ENCODE results near the gene ADIPOR2.

The ADIPOR2 gene

GRCh38 chr12:1779783-1780182, 88.9 kb downstream of the ADIPOR2 start:
- no peak for DNase-seq

- no peak for DNase-seq
These were observed 90.9 kb downstream of the ADIPOR2 start for GRCh38 chr12:1781772-1782171.

DNA sequence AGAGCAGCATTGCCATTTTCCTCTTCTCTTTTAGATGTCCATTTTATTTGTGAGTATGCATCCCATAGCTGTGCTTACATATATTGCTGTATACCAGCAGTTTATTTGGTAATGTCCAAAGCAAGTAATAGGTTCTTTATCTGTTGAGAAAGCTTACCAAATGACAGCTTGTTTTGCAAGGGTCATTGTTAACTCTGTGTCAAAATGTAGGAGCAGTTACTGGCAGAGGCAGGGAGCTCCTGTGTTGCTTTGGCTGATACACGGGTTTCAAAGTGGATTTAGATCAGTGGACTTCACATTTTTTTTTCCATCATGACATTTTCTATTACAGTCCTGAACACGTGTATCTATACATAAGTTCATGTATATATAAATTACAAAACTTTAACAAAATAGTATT, 91.3 kb downstream of the ADIPOR2 start:
- DNase-seq, result no peak

DNA sequence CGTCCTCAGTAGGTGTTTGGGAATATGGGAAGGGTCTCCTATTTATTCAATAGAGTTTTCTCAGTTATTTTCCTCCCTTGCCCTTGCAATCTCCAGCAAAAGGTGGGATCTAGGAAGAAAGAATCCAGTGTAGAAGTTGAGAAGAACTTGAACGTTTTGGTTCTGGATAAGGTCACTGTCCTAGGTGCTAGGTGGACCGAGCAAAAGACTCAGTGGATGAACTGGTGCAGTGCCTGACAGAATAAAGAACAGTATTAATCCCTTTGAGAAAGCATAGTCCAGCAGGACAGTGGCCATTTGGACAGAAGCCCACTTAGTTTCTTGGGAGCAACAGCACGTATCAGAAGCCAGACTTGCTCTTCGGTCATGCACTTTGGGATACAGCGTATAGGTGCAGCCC, 96.8 kb downstream of the ADIPOR2 start:
- no peak for DNase-seq

DNA sequence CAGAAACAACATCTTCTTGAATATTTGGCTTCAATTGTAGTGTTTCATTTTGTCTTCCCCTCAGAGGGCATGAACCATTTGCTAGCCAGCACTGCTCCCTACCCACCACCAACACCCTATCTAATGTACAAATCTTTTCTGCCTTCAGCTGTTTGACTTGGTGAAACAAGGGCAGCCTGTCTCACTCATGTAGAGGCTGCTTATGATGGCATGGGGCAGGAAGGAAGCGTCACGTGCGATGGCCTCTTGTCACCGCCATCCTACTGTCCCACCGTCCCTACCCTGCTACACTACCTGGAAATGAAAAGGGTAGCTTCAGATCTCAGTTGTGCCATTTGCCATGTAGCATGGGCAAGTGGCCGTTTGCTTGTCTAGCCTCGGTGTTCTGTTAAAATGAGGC, 99.6 kb downstream of the ADIPOR2 start:
- no peak for DNase-seq

- DNase-seq, result peak; percentile 65 to 69
These were observed 100.4 kb downstream of the ADIPOR2 start for GRCh38 chr12:1791104-1791841.

- no peak for DNase-seq
These were observed 101.5 kb downstream of the ADIPOR2 start for GRCh38 chr12:1792406-1792805.

DNA sequence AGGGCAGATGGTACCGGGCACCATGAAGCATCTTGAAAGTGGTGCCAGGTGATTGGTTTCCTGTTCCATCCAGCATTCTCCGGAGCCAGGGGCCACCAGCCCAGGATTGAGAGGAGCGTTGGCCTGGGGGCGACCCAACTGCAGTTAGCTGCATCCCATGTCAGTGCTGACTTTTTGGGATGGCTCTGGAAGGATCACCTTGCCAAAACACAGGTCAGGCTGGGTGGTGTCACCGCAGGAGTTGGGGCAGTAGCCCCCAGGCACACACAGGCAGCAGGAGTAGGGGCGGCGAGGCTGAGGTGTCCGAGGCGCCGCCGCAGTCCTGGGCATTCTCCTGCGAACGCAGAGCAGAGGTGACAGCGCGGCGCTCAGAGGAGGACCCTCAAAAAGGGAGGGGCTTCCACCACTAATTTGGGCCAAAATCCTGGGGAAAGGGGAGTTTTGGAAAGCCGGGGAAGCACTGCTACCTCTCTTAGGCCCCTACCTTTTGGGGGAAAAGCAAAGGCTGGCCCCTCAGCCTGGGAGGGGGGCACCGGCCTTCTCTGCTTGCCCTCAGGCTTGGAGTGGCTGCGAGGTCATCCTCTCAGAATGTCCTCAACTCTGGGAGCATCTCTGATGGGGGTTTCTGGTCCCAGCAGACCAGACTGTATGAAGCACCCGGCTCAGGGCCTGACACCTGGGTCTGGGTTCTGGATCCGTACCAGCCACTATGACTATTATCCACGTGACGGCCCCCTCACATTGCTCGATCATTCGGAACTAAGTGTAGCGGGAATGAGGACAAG, 102.7 kb downstream of the ADIPOR2 start:
- DNase-seq, result no peak

DNA sequence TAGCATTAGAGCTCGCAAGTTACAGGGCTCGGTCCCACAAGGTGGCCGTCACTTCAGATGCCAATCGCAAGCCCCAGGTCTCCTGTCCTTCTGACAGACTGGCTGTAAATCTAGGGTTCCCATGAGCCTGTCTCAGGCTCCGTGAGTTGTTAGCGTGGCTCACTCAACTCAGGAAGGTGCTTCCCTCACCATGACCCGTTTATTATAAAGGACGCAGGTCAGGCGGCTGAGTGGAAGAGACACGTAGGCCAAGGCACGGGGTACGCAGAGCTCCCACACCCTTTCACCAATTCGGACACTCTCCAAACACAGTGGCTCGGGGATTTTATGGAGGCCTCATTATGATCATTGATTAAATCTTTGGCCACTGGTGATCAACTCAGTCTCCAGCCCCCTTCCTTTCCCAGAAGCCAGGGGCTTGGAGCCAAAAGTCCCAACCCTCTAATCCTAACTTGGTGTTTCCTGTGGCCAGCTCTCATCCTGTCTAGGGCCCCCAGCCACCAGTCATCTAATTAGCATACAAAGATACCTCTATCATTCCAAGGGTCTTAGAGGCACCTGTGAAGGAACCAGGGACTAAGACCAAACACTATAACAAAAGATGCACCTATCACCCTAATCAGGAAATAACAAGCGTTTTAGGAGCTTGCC, 103.7 kb downstream of the ADIPOR2 start:
- no peak for DNase-seq

DNA sequence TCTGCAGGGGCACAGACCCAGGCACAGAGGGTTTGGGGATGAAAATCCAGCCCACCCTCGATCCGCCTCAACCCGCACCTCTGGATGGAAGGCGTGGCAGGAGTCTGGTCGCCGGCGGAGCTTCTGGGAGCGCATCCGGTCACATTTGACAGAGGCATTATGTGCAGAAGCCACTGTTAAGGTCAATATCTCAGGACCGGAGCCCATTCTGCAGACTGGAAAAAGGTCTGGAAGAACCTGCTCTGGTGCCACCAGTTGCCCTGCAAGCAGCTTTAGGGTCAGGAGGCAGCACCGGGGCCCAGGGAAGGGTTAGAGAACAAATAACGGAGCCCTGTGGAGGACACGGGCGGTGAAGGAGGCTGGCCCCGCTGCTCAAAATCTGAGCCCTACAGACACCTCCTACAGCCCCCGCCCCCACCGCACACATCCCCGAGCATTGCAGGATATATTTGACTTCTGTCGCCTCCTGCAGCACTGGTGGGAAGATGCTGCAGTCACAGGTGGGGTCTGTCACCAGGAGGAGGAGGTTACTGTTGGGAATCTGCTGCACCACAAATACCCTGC, 104.4 kb downstream of the ADIPOR2 start:
- no peak for DNase-seq

DNA sequence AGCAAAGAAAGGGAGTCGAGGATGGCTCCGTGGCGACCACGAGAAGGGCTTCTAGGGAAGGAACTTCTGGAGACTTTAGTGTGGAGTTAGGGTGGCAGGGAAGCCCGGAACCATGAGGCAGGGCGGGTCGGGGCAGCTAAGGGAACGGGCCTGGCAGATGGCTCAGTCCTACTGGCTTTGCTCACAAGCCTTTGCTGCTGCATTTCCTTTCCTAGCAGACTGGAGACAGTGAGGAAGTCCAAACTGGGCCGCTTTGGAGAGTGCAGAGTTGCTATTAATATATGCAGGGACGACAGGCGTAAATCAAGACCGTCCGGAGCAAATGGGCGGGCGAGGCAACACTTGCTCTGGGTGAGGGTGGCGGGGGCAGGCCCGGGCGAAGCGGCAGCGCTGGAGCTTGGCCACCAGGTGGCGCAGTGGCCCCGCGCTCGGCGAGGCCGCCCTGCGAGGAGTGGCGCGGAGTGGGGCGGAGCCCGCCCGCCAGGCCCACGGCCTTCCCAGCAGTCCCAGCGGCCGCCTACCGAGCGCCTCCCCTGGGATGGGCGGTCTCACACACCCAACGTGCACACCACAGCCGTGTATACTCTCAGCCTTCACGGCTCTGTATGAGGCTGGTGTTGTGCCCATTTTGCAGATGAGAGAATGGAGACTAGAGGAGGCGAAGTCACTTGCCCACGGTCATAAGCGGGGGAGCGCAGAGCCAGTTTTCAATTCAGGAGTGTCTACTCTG, 105.1 kb downstream of the ADIPOR2 start:
- DNase-seq, result peak; percentile 77 to 79

DNA sequence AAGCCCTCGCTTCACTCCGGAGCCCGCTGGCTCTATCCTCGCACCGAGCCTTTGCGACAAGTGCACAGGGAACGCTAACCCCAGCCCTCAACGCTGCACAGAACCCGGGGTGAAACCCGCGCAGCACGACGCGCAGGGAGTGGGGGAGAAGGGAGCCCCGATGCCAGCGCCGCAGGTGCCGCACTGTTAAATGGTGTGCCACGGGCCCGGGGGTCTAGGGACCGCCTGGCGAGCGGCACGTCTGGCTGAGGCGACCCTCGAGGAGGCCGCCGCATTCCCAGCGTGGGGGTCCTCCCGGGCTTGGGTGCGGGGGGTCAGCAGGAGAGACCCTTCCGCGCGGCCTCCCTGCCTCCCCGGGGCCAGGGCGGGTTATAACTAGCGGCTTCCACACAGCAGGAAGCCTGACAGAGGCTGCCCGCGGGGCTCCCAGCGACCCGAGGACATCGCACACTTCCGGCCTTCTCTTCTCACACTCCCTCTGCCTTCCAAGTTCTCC, 105.7 kb downstream of the ADIPOR2 start:
- no peak for DNase-seq

DNA sequence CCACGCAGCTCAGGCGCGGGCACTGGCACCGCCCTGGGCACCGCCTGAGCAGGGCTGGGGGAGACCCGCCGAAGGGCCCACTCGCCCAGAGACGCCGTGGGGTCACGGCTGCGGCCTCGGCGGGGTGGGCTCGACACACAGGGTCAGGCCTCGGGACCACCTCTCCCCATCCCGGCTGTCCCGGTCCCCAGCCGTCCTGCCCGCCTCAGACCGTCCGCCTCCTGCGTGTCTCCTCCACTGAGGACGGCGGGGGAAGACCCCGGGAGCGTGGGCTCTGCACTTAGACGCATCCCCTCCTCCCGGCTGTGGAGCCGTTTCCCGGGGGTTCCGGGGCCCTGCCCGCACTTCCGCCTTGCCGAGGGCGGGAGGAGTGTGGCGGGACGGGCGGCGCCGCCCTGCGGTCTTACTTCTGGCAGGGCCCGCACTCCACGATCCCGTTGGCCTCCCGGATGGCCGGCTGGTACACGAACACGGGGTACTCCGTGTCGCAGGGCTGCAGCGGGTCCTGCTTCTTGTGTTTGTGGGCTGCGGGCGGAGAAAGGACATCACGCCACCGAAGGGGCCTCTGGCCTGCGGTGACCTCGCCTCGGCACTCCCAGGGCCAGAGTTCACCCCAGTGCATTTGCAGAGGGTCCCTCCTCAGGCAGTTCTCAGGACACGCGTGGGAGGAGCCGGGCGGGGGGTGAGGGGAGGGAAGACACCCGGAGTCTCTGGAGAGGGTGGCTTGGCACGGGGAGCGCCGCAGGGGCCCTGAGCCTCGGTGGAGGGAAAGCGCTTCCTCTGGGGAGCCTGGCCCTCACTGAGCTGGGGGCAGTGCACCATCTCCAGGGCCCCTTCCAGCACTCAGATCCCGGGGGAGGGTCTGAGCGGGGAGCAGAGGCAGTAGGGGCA, 106.4 kb downstream of the ADIPOR2 start:
- DNase-seq, result no peak

- no peak for DNase-seq
These were observed 107.2 kb downstream of the ADIPOR2 start for GRCh38 chr12:1797991-1798640.

DNA sequence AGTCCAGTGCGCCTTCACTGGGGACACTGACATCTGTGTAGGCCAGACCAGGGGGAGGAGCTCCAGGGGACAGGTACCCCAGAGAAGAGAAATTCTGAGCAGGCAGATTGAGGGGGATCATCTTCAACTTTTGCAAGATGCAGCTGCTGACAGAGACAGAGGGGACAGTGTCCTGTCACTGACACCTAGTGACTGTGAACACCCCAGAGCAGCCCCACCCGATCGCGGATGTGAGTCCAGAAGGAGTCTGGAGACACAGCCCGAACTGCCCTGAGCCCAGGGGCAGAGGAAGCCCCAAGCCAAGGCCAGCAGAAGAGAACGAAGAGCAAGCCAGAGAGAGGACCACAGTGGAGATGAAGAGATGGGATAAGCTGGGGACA, 107.8 kb downstream of the ADIPOR2 start:
- no peak for DNase-seq

- no peak for DNase-seq
These were observed 108.4 kb downstream of the ADIPOR2 start for GRCh38 chr12:1799051-1799881.

DNA sequence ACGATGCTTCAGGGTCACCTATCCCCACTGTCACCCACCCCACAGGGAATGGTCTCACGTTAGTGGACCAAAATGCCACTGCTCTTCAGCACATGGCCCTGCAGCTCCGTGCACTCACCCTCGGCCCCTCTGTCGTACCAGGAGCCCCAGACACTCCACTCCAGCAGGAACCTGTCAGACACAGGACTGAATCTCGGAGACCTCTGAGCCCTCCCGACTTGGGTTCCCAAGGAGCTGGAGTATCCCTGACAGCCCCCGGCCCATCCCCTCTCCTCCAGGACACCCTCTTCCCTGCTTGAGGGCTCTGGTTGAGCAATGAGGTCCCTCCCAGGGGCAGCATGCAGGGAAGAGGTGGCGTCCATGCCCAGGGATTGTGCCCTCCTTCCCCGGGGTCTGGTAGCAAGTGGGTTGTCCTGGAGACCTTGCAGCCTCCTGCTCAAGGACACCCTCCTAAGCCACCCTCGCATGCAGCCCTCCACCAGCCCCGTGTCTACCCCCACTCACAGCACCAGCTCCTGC, 109.1 kb downstream of the ADIPOR2 start:
- no peak for DNase-seq

GRCh38 chr12:1800401-1801302, 109.8 kb downstream of the ADIPOR2 start:
- no peak for DNase-seq

All from NCI-H2081 (cell line).